Esophagus squamous epithelium (tissue), 5 donors: ENCODE data around the gene VGLL4. TPM values are rescaled to one million over a fixed set of nuclear protein-coding genes. Genes with fewer than 3 reads are reported as not detected.

Source experiments
- DNase-seq: peaks from one replicate; lab custom pipeline; 2025; lab: John Stamatoyannopoulos, UW
- H3K27ac ChIP-seq, 4 donors: fragments of 200-600 bp; sonication (generic); one replicate each; pipeline ENCODE4 v1.5.1; 2016 to 2019; ENCODE audit warnings: mild to moderate bottlenecking in 1 of 4
- H3K27me3 ChIP-seq, 4 donors: fragments of 200-600 bp; sonication (generic); 1 replicate in 3 of 4; 2 replicates in 1 of 4; pipeline versions ENCODE4 v1.5.1 to v1.6.0; 2017 to 2021; ENCODE audit warnings: antibody characterized with exemption in 1 of 4
- H3K36me3 ChIP-seq, 3 donors: fragments of 200-600 bp; sonication (generic); one replicate each; pipeline ENCODE4 v1.5.1; 2016 to 2019
- H3K4me1 ChIP-seq, 3 donors: fragments of 200-600 bp; sonication (generic); one replicate each; pipeline ENCODE4 v1.5.1; 2017 to 2019
- H3K4me3 ChIP-seq, 4 donors: fragments of 200-600 bp; sonication (generic); 1 replicate in 3 of 4; 2 replicates in 1 of 4; pipeline ENCODE4 v1.5.1; 2016 to 2019; ENCODE audit warnings: mild to moderate bottlenecking in 2 of 4, moderate library complexity in 1 of 4
- H3K9me3 ChIP-seq, 3 donors: fragments of 200-600 bp; sonication (generic); one replicate each; pipeline ENCODE4 v1.5.1; 2016 to 2019
- POLR2A ChIP-seq, 4 donors: fragments of 450-650 bp; IDR thresholded peaks; one replicate each; pipeline ENCODE4 v1.6.1; 2017; ENCODE audit warnings: antibody characterized with exemption in 4 of 4, mild to moderate bottlenecking in 4 of 4, moderate library complexity in 3 of 4
- WGBS, 2 donors: methylation state at CpG; one replicate each; pipeline ENCODE4 v1.1.5; 2018; 5-methylcytosine and 5-hydroxymethylcytosine counted together
- intact Hi-C: fragments of 100-400 bp; cut with DNase I; formaldehyde crosslinking; loops from one replicate; pipeline ENCODE4 v1.15.0; 2022
- total RNA-seq, 4 donors: library from RNA; depleted of rRNA; stranded (reverse); fragments of >200 nt; gene quantifications; one replicate each; pipeline ENCODE4 v1.1.0, GENCODE V29; 2016
- TF ChIP-seq, protein P1 (sequence below), 6 experiments: fragments of 450-650 bp in 4 of 6; fragments of 200-600 bp in 2 of 6; sonication (generic) in 2 of 6; IDR thresholded peaks; one replicate each; pipeline ENCODE4 v1.5.1; 2016 to 2019; ENCODE audit warnings: antibody characterized with exemption in 6 of 6, mild to moderate bottlenecking in 4 of 6, moderate library complexity in 4 of 6
- donor health status: DM: yes; HTN: yes; CAD: no.

Gene VGLL4
- total RNA-seq, 4 donors from 2014 or later: 31.8 to 50.0 (median 44.5) TPM

DNA sequence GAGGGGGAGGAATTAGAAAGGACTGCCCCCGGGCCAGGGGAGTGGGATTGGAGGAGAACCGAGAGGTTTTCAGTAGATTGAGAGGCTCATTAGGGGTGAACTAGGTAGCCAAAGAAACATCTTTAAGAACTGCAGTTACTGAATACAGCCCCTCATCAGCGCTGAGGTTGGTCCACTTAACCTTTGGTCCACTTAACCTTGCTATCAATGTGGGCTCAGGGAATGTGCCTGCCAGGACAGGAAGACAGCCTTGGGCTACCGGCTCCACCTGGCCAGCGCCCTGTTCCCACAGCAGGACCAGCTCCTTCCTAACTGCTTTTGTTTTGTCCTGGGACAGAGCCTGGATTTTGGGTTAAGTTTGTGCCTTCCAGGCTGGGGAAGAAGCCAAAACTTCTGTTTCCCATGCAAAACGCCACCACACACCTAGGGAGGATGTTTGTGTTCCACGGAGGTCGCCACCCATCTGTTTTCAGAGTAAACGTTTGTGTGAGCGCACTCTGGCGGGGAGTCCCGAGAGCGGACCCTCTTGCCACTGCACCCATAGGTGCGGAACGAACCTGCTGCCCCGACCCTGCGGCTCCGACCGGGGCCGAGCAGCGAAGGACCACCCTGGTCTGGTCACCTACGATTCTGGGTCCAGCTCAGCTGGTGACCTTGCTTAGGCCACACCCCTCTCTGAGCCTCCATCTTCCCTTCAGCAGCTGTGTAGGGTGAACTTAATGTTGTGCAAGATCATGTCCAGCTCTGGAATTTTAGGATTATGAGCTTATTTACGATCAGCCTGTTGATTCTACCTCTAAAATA is 107.4 kb downstream of the VGLL4 start:
- TF ChIP-seq POLR2A (IDR thresholded peaks at IDR 0.05): no peak
- TF ChIP-seq, protein P1, sequence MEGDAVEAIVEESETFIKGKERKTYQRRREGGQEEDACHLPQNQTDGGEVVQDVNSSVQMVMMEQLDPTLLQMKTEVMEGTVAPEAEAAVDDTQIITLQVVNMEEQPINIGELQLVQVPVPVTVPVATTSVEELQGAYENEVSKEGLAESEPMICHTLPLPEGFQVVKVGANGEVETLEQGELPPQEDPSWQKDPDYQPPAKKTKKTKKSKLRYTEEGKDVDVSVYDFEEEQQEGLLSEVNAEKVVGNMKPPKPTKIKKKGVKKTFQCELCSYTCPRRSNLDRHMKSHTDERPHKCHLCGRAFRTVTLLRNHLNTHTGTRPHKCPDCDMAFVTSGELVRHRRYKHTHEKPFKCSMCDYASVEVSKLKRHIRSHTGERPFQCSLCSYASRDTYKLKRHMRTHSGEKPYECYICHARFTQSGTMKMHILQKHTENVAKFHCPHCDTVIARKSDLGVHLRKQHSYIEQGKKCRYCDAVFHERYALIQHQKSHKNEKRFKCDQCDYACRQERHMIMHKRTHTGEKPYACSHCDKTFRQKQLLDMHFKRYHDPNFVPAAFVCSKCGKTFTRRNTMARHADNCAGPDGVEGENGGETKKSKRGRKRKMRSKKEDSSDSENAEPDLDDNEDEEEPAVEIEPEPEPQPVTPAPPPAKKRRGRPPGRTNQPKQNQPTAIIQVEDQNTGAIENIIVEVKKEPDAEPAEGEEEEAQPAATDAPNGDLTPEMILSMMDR (IDR thresholded peaks at IDR 0.05): no peak
- H3K4me1 ChIP-seq: peaks cover 7 to 39% (median 8%) of the 10 kb centered on the region in 3 donors
- H3K27ac ChIP-seq: no peak overlapping the region
- intact Hi-C loops: no loop called here
- DNase-seq: no peak
- no peaks in the 10 kb centered on the region for H3K9me3 ChIP-seq
- WGBS, 2 donors: 74 to 82% methylated on average over 14 to 23 of the region's 23 CpGs
- no peaks in the 10 kb centered on the region for H3K27me3 ChIP-seq
- H3K36me3 ChIP-seq: no peaks in the 10 kb centered on the region
- no peak overlapping the region for H3K4me3 ChIP-seq

DNA sequence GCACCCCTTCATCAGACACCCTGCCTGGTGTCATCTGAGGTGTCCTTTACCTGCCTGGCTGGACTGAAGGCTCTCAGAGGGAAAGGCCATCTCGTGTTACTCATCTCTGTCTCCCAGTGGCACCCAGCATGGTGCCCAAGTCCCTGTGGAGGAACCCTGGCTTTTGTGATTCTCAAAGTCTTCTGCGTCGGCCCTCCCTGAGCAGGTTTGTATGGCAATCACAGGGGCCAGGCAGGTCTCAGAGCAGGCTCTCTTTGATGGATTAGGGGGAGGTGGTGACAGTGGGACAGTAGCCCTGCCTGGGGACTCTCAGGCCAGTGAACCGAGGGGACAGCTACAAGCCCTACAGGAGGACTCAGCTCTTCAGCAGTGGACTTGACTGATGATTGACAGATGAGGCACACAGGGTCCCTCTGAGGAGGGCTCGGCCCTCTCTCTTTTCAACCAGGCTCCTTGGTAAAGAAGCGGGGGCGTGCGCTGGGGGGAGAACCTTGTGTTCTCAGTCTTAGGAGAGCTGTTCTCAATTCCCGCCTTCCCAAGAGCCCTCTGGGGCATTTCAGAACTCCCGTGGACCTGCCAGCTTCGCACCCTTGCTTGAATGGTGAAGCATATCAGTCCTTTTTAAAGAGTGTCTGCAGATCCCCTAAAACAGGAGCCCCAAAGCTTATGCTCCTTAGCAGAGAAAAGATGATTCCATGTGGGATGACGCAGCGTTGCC is 108.3 kb downstream of the VGLL4 start:
- WGBS, 2 donors: 92 to 100% methylated on average over 4 to 10 of the region's 13 CpGs
- H3K36me3 ChIP-seq: no peaks in the 10 kb centered on the region
- no peak for DNase-seq
- no peak overlapping the region for H3K4me3 ChIP-seq
- peaks cover 7 to 48% (median 13%) of the 10 kb centered on the region in 3 donors for H3K4me1 ChIP-seq
- no peak for TF ChIP-seq POLR2A (IDR thresholded peaks at IDR 0.05)
- TF ChIP-seq, protein P1 (IDR thresholded peaks at IDR 0.05): no peak
- intact Hi-C loops: no loop called here
- H3K27ac ChIP-seq: no peak overlapping the region
- no peaks in the 10 kb centered on the region for H3K9me3 ChIP-seq
- H3K27me3 ChIP-seq: no peaks in the 10 kb centered on the region

DNA sequence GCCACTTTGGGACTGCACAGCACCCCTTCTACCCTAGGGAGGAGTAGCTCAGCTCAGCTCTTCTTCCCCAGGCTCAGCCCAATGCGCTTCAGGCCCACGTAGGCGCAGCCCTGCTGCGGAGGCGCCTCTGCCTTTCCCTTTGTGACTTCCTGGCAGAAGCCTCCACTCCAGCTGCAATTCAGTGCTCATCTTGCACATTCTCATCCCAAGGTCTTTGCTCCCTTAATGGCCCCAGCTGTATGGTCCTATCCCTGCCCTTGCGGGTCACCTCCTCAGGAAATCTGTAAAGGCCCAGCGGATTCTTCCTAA is 109.0 kb downstream of the VGLL4 start:
- Histone ChIP-seq H3K27ac (peak overlapping the region in 1 of 4 donors; percentile 24), H3K4me3 (no peak overlapping the region), H3K36me3 (no peaks in the 10 kb centered on the region), H3K9me3 (no peaks in the 10 kb centered on the region), H3K27me3 (no peaks in the 10 kb centered on the region), H3K4me1 (peaks cover 7 to 54% (median 19%) of the 10 kb centered on the region in 3 donors)
- intact Hi-C loops: no loop called here
- no peak for DNase-seq
- TF ChIP-seq POLR2A (IDR thresholded peaks at IDR 0.05): no peak
- TF ChIP-seq, protein P1 (IDR thresholded peaks at IDR 0.05): no peak
- 87 to 97% methylated on average over 7 of the region's 7 CpGs for WGBS, 2 donors

DNA sequence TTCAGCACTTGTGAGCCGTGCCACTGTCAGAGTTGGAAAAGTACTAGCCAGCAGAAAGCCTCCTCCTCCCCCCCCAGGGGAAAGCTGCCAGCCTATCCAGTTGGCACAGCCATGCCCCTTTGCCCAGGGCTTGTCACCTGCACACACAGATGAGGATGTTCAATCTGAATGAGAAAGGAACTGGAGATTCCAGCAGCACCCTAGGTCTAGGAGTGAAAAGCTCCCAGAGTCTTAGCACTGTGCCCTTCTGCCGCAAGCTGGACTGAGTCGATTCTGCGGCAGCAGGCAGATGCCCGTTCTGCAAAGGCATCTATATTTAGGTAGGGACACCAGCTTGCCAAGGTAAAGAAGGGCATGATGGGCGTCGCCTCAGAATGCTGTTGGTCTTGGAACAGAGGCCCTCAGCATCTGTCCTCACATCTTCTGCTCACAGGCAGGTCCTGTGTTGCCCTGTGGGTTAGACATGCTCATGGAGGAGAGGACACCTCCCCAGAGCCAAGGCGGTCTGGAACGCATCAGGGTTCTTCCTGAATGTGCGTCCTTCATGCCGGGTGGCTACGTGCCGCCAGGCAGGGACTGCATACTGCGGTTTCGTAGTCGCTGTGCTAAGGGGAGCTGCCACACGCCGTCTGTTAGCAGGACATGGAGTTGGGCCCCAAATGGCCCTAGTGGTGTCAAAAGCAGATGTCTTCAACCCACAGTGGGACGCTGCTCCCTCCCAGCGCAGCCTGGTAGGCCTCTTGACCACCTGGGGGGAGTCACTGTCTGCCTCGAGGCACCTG is 109.5 kb downstream of the VGLL4 start:
- intact Hi-C loops: no loop called here
- Histone ChIP-seq H3K9me3 (no peaks in the 10 kb centered on the region), H3K27ac (peak overlapping the region in 1 of 4 donors; percentile 24), H3K4me3 (no peak overlapping the region), H3K36me3 (no peaks in the 10 kb centered on the region), H3K27me3 (no peaks in the 10 kb centered on the region), H3K4me1 (peaks cover 7 to 59% (median 22%) of the 10 kb centered on the region in 3 donors)
- no peak for DNase-seq
- TF ChIP-seq, protein P1 (IDR thresholded peaks at IDR 0.05): no peak
- TF ChIP-seq POLR2A (IDR thresholded peaks at IDR 0.05): no peak
- WGBS, 2 donors: 63 to 74% methylated on average over 7 to 18 of the region's 21 CpGs
